Gastroesophageal sphincter (tissue), 3 donors: ENCODE measurements around the gene ACTN4.

Source experiments
- CTCF ChIP-seq, 4 experiments: fragments of 200-600 bp in 2 of 4; fragments of 450-650 bp in 2 of 4; sonication (generic) in 1 of 4; IDR thresholded peaks; one replicate each; pipeline ENCODE4 v1.5.1; 2017 to 2019; ENCODE audit warnings: antibody characterized with exemption in 4 of 4, mild to moderate bottlenecking in 2 of 4, moderate library complexity in 2 of 4
- EP300 ChIP-seq: sonication (generic); formaldehyde crosslinking; IDR thresholded peaks from one replicate; pipeline ENCODE4 v1.6.1; 2017; ENCODE audit warnings: antibody characterized with exemption, mild to moderate bottlenecking
- POLR2A ChIP-seq, 2 donors: fragments of 450-650 bp; IDR thresholded peaks; one replicate each; pipeline ENCODE4 v1.6.1; 2017; ENCODE audit warnings: antibody characterized with exemption in 2 of 2, mild to moderate bottlenecking in 2 of 2, moderate library complexity in 1 of 2
- POLR2AphosphoS5 ChIP-seq: sonication (generic); formaldehyde crosslinking; IDR thresholded peaks from one replicate; pipeline ENCODE4 v1.6.1; 2017; ENCODE audit warnings: antibody characterized with exemption

- no peak for TF ChIP-seq CTCF (IDR thresholded peaks at IDR 0.05)
- TF ChIP-seq POLR2A (IDR thresholded peaks at IDR 0.05) = no peak
- no peak for TF ChIP-seq POLR2AphosphoS5
- no peak for TF ChIP-seq EP300
Observed at GRCh38 chr19:38690146-38690545, 42.7 kb downstream of the ACTN4 start.
